ENCODE data around the gene PCNX4. TPM values are rescaled to one million over a fixed set of nuclear protein-coding genes. Genes with fewer than 3 reads are reported as not detected.

PCNX4 gene
- total RNA-seq, 1 experiment from 2014 or later = 54.8 TPM

- DNase-seq (ENCODE audit: low read depth, low spot score) = no peak
- in situ Hi-C loops (cut with HindIII; ENCODE audit: low pct_unique_long_range_greater_than_20kb, low sequenced_read_pairs) = no loop called here
These were observed 72.0 kb downstream of the PCNX4 start for GRCh38 chr14:60163693-60164092.

- no peak for DNase-seq (ENCODE audit: low read depth, low spot score)
- in situ Hi-C loops (cut with HindIII; ENCODE audit: low pct_unique_long_range_greater_than_20kb, low sequenced_read_pairs) = no loop called here
These were observed 72.6 kb downstream of the PCNX4 start for GRCh38 chr14:60164404-60164711.

- in situ Hi-C loops (cut with HindIII; ENCODE audit: low pct_unique_long_range_greater_than_20kb, low sequenced_read_pairs) = no loop called here
- peak; percentile 69 for DNase-seq (ENCODE audit: low read depth, low spot score)
These were observed 73.2 kb downstream of the PCNX4 start, which contains the start of gene DHRS7 for GRCh38 chr14:60164712-60165546. Gene DHRS7 (minus strand): TSS chr14:60165398. CDS start chr14:60165309, 89 bp downstream.

- in situ Hi-C loops (cut with HindIII; ENCODE audit: low pct_unique_long_range_greater_than_20kb, low sequenced_read_pairs) = no loop called here
- DNase-seq (ENCODE audit: low read depth, low spot score) = no peak
These were observed 73.8 kb downstream of the PCNX4 start for GRCh38 chr14:60165547-60165876.

GRCh38 chr14:60166142-60166541 is 74.4 kb downstream of the PCNX4 start:
- DNase-seq (ENCODE audit: low read depth, low spot score) = no peak
- in situ Hi-C loops (cut with HindIII; ENCODE audit: low pct_unique_long_range_greater_than_20kb, low sequenced_read_pairs) = no loop called here

- no peak for DNase-seq (ENCODE audit: low read depth, low spot score)
- in situ Hi-C loops (cut with HindIII; ENCODE audit: low pct_unique_long_range_greater_than_20kb, low sequenced_read_pairs) = no loop called here
These were observed 78.0 kb downstream of the PCNX4 start for GRCh38 chr14:60169722-60170121.

GRCh38 chr14:60170948-60171347 is 79.2 kb downstream of the PCNX4 start:
- in situ Hi-C loops (cut with HindIII; ENCODE audit: low pct_unique_long_range_greater_than_20kb, low sequenced_read_pairs) = no loop called here
- DNase-seq (ENCODE audit: low read depth, low spot score) = no peak

- no peak for DNase-seq (ENCODE audit: low read depth, low spot score)
- in situ Hi-C loops (cut with HindIII; ENCODE audit: low pct_unique_long_range_greater_than_20kb, low sequenced_read_pairs) = no loop called here
These were observed 80.0 kb downstream of the PCNX4 start for GRCh38 chr14:60171690-60172089.

- no peak for DNase-seq (ENCODE audit: low read depth, low spot score)
- in situ Hi-C loops (cut with HindIII; ENCODE audit: low pct_unique_long_range_greater_than_20kb, low sequenced_read_pairs) = no loop called here
These were observed 82.9 kb downstream of the PCNX4 start for GRCh38 chr14:60174352-60175254.

GRCh38 chr14:60175255-60175902 is 83.7 kb downstream of the PCNX4 start:
- in situ Hi-C loops (cut with HindIII; ENCODE audit: low pct_unique_long_range_greater_than_20kb, low sequenced_read_pairs) = no loop called here
- no peak for DNase-seq (ENCODE audit: low read depth, low spot score)

GRCh38 chr14:60178164-60178563 is 86.4 kb downstream of the PCNX4 start:
- in situ Hi-C loops (cut with HindIII; ENCODE audit: low pct_unique_long_range_greater_than_20kb, low sequenced_read_pairs) = no loop called here
- DNase-seq (ENCODE audit: low read depth, low spot score) = no peak

- DNase-seq (ENCODE audit: low read depth, low spot score) = no peak
- in situ Hi-C loops (cut with HindIII; ENCODE audit: low pct_unique_long_range_greater_than_20kb, low sequenced_read_pairs) = no loop called here
These were observed 87.1 kb downstream of the PCNX4 start for GRCh38 chr14:60178820-60179219.

- in situ Hi-C loops (cut with HindIII; ENCODE audit: low pct_unique_long_range_greater_than_20kb, low sequenced_read_pairs) = no loop called here
- DNase-seq (ENCODE audit: low read depth, low spot score) = no peak
These were observed 87.7 kb downstream of the PCNX4 start for GRCh38 chr14:60179431-60179869.

GRCh38 chr14:60183138-60183537 is 91.4 kb downstream of the PCNX4 start:
- DNase-seq (ENCODE audit: low read depth, low spot score) = no peak
- in situ Hi-C loops (cut with HindIII; ENCODE audit: low pct_unique_long_range_greater_than_20kb, low sequenced_read_pairs) = no loop called here

GRCh38 chr14:60183741-60184140 is 92.0 kb downstream of the PCNX4 start:
- in situ Hi-C loops (cut with HindIII; ENCODE audit: low pct_unique_long_range_greater_than_20kb, low sequenced_read_pairs) = no loop called here
- peak; percentile 27 for DNase-seq (ENCODE audit: low read depth, low spot score)

- in situ Hi-C loops (cut with HindIII; ENCODE audit: low pct_unique_long_range_greater_than_20kb, low sequenced_read_pairs) = no loop called here
- DNase-seq (ENCODE audit: low read depth, low spot score) = peak; percentile 72
These were observed 92.6 kb downstream of the PCNX4 start for GRCh38 chr14:60184146-60184904.

GRCh38 chr14:60184905-60185555 is 93.3 kb downstream of the PCNX4 start:
- in situ Hi-C loops (cut with HindIII; ENCODE audit: low pct_unique_long_range_greater_than_20kb, low sequenced_read_pairs) = no loop called here
- DNase-seq (ENCODE audit: low read depth, low spot score) = no peak
